NB4 (cell line): ENCODE data around the gene ST14.

ENCODE experiments used
- DNase-seq: peaks from one replicate; pipeline ENCODE4 v3.0.0; 2010; ENCODE audit warnings: low read depth
- H3K4me3 ChIP-seq: one replicate; pipeline ENCODE4 v1.5.1; 2011; ENCODE audit warnings: mild to moderate bottlenecking, low read depth, low read length, moderate library complexity
- CTCF ChIP-seq: IDR thresholded peaks from one replicate; pipeline ENCODE4 v1.5.1; 2012; ENCODE audit warnings: low read depth, low read length
- MAX ChIP-seq: IDR thresholded peaks from 2 replicates; pipeline ENCODE4 v1.6.1; 2011; ENCODE audit warnings: low read depth, low read length
- MYC ChIP-seq: IDR thresholded peaks from 2 replicates; pipeline ENCODE4 v1.6.1; 2011; ENCODE audit warnings: low read depth, low read length
- POLR2A ChIP-seq: IDR thresholded peaks from 2 replicates; pipeline ENCODE4 v1.6.1; 2011; ENCODE audit warnings: mild to moderate bottlenecking; ENCODE audit not compliant: insufficient read length; ENCODE audit errors: extremely low read depth

The ST14 gene

DNA sequence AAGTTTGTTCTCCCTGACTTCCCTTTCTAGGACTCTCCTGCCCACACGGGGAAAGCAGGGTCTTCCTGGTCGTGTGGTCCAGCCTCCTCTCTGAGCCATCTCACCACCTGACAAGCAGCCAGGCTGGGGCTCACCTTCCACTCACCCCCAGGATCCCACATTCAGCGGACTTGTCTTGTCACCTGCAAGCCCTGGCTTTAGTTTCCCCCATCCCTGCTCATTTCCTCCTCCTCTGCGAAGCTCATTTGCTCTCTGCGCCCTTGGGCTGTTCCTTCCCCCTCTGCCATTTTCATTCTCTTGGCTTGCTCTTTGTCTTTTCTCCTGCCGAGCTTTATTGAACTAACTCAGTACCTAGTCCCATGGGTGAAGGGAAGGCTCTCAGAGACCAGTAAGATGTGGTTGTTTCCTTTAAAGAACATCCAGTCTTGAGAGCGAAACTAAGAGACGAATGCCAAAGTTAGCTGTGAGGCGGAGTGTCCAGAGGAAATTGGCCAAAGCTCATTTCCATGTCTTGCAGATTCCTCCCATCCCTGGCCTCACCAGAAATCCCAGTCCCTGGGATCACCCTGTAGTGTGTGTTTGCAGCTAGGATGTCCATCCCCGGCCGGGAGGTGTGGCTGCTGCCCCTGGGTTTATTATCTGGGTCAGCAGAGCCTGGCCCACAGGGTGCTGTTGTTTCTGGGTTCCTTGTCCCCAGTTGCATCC lies 2.0 kb downstream of the ST14 start:
- no peak for DNase-seq
- no peak overlapping the region for H3K4me3 ChIP-seq
- TF ChIP-seq MAX (no peak), CTCF (no peak), MYC (no peak), POLR2A (no peak)

DNA sequence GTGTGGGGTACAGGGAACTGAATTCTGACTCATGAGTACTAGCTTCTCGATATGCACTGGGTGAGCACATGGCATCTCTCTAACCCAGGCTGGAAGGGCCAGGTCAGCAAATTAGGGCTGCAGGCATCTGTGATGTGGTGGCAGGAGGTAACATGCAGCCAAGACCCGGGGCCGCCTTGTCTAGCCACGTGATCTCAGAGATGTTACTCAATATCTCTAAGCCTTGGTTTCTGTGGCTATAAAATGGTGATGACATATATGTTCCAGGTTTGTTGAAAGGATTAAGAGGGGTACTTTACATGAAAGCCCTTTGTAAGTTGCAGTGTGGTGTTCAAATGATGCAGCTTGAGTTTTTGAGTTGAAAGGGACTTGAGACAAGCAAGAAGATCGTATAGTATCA lies 3.2 kb downstream of the ST14 start:
- no peak overlapping the region for H3K4me3 ChIP-seq
- TF ChIP-seq POLR2A (no peak), MYC (peak; percentile 81), MAX (peak; percentile 95), CTCF (no peak)

DNA sequence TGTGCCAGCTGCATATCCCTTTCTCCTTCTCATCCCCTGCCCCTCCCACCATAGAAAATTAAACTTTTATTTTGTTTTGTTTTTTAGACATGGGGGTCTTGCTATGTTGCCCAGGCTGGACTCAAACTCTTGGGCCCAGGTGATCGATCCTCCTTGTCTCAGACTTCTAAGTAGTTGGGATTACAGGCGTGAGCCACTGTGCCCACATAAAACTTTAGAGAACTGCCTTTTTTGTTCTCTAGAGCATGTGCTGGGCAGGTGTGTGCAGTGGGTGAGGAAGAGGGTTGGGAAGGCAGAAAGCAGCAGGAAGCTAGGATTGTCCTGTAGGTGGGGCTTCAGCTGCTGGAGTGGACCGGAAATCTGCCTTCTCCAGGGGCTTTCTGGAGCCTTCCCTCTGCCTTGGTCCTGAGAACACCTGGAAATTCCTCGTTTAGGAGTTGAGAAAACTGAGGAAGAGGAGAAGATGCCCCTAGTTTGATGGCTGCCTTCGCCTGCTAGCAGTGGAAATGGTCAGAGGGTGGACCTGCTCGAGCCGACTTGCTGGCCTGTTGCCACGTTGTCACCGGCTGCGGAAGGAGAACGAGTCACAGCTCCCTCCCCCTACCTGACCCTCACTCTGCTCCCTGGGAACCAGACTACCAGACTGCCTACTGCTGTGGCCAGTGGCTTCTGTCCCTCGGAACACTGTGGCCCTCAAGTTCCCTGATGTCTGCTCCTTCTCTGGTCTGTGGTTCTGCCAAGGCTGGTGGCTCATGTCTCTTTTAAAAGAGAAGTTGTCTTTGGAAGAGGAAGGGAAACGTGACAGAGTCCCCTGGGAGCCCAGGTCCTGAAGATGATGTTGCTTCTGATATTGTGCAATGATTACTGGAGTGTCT lies 4.0 kb downstream of the ST14 start:
- peak; percentile 92 for DNase-seq
- H3K4me3 ChIP-seq: no peak overlapping the region

More for the DNA sequence above, 3.2 kb downstream of the ST14 start:
- peak; percentile 90 for DNase-seq

GRCh38 chr11:130164221-130164570 lies 4.6 kb downstream of the ST14 start:
- no peak overlapping the region for H3K4me3 ChIP-seq
- TF ChIP-seq CTCF: no peak
- no peak for TF ChIP-seq MAX
- TF ChIP-seq POLR2A: no peak
- TF ChIP-seq MYC: no peak
- no peak for DNase-seq

More for the DNA sequence above, 4.0 kb downstream of the ST14 start:
- TF ChIP-seq MAX (no peak), CTCF (no peak), MYC (no peak; the same call in 1 of the 2 replicates), POLR2A (no peak)

GRCh38 chr11:130165601-130166456 lies 6.2 kb downstream of the ST14 start:
- no peak overlapping the region for H3K4me3 ChIP-seq
- DNase-seq: peak; percentile 77
- TF ChIP-seq CTCF (no peak), POLR2A (no peak), MYC (no peak), MAX (0 out of 2 replicates have a peak, but pooled peaks have one; percentile 14)
